ENCODE results near the gene RHEBL1.

RHEBL1 gene

GRCh38 chr12:49069507-49070346, at the start of gene RHEBL1:
Gene RHEBL1, minus strand, starts transcription at chr12:49069979. Its CDS starts 194 bp downstream, at chr12:49069785.
- DNase-seq = peak; percentile 98

- no peak for DNase-seq
These were observed 41.4 kb upstream of the RHEBL1 start for GRCh38 chr12:49111206-49111605.

GRCh38 chr12:49110464-49111155, 40.8 kb upstream of the RHEBL1 start, which contains the start of gene LMBR1L:
Gene LMBR1L, minus strand, starts transcription at chr12:49110847. Its CDS starts 292 bp downstream, at chr12:49110555.
- peak; percentile 96 for DNase-seq

GRCh38 chr12:49109641-49110463, 40.1 kb upstream of the RHEBL1 start:
- DNase-seq = no peak

- DNase-seq = no peak
These were observed 39.2 kb upstream of the RHEBL1 start for GRCh38 chr12:49108958-49109404.

- no peak for DNase-seq
These were observed 35.8 kb upstream of the RHEBL1 start for GRCh38 chr12:49105504-49106084.

GRCh38 chr12:49104822-49105221, 35.0 kb upstream of the RHEBL1 start:
- no peak for DNase-seq

- DNase-seq = no peak
These were observed 30.6 kb upstream of the RHEBL1 start for GRCh38 chr12:49100380-49100779.

GRCh38 chr12:49098703-49099102, 28.9 kb upstream of the RHEBL1 start:
- DNase-seq = no peak

GRCh38 chr12:49098035-49098451, 28.3 kb upstream of the RHEBL1 start:
- peak; percentile 62 for DNase-seq

- DNase-seq = no peak
These were observed 27.6 kb upstream of the RHEBL1 start for GRCh38 chr12:49097381-49097780.

- DNase-seq = no peak
These were observed 25.2 kb upstream of the RHEBL1 start for GRCh38 chr12:49094975-49095365.

- DNase-seq = no peak
These were observed 24.6 kb upstream of the RHEBL1 start, which contains the start of gene DHH for GRCh38 chr12:49094160-49094974. Gene DHH, minus strand, starts transcription at chr12:49094801. Its CDS starts 289 bp downstream, at chr12:49094512.

GRCh38 chr12:49093792-49094159, 24.0 kb upstream of the RHEBL1 start:
- DNase-seq = no peak

GRCh38 chr12:49092816-49093406, 23.1 kb upstream of the RHEBL1 start:
- DNase-seq = no peak

- DNase-seq = peak; percentile 55
These were observed 22.5 kb upstream of the RHEBL1 start for GRCh38 chr12:49092086-49092815.

- DNase-seq = no peak
These were observed 22.0 kb upstream of the RHEBL1 start for GRCh38 chr12:49091836-49092085.

GRCh38 chr12:49091056-49091835, 21.5 kb upstream of the RHEBL1 start:
- DNase-seq = no peak

- DNase-seq = no peak
These were observed 20.3 kb upstream of the RHEBL1 start for GRCh38 chr12:49089821-49090773.

Measured in activated CD4-positive, alpha-beta T cell treated with anti-CD3 and anti-CD28 coated beads, Interleukin-2, amount 50 U/mL, for 1 hour (primary cell).